Suprapubic skin (tissue), 4 donors: ENCODE measurements around the gene ADGRF1.

Source experiments
- POLR2A ChIP-seq, 2 donors: fragments of 450-650 bp; IDR thresholded peaks; one replicate each; pipeline ENCODE4 v1.6.1; 2017; ENCODE audit warnings: antibody characterized with exemption in 2 of 2, mild to moderate bottlenecking in 2 of 2, moderate library complexity in 2 of 2
- POLR2AphosphoS5 ChIP-seq, 3 donors: sonication (generic); formaldehyde crosslinking; IDR thresholded peaks; one replicate each; pipeline ENCODE4 v1.6.1; 2017; ENCODE audit warnings: antibody characterized with exemption in 3 of 3
- TF ChIP-seq, protein P1 (sequence below), 2 donors: fragments of 200-600 bp in 1 of 2; fragments of 450-650 bp in 1 of 2; sonication (generic) in 1 of 2; IDR thresholded peaks; one replicate each; pipeline ENCODE4 v1.5.1; 2016 to 2019; ENCODE audit warnings: antibody characterized with exemption in 2 of 2, mild to moderate bottlenecking in 1 of 2, moderate library complexity in 1 of 2

DNA sequence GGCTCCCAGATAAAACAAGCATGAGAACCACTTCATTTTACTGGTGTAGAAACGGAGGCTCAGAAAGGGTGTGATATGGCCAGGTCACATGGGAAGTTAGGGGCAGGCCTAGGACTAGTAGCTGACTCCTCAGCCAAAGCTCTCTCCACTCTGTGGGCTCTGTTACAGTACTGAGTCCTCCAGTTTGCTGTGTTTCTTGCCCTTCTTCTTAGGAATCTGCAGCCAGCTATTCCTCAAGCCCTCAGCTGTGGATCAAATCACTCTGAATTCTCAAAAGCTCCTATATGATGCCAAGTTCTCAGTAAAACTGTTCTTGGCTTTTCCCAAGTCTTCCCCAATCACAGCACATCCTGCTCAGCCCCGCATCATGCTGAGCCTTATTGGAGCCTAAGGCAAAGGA, 42.5 kb upstream of the ADGRF1 start:
- TF ChIP-seq POLR2AphosphoS5 (IDR thresholded peaks at IDR 0.05) = no peak
- no peak for TF ChIP-seq POLR2A (IDR thresholded peaks at IDR 0.05)
- TF ChIP-seq, protein P1, sequence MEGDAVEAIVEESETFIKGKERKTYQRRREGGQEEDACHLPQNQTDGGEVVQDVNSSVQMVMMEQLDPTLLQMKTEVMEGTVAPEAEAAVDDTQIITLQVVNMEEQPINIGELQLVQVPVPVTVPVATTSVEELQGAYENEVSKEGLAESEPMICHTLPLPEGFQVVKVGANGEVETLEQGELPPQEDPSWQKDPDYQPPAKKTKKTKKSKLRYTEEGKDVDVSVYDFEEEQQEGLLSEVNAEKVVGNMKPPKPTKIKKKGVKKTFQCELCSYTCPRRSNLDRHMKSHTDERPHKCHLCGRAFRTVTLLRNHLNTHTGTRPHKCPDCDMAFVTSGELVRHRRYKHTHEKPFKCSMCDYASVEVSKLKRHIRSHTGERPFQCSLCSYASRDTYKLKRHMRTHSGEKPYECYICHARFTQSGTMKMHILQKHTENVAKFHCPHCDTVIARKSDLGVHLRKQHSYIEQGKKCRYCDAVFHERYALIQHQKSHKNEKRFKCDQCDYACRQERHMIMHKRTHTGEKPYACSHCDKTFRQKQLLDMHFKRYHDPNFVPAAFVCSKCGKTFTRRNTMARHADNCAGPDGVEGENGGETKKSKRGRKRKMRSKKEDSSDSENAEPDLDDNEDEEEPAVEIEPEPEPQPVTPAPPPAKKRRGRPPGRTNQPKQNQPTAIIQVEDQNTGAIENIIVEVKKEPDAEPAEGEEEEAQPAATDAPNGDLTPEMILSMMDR (IDR thresholded peaks at IDR 0.05) = no peak
